NB4 (cell line): ENCODE measurements around the gene LYST.

Source experiments
- DNase-seq: peaks from one replicate; pipeline ENCODE4 v3.0.0; 2010; ENCODE audit warnings: low read depth
- H3K4me3 ChIP-seq: one replicate; pipeline ENCODE4 v1.5.1; 2011; ENCODE audit warnings: mild to moderate bottlenecking, low read depth, low read length, moderate library complexity
- MYC ChIP-seq: IDR thresholded peaks from 2 replicates; pipeline ENCODE4 v1.6.1; 2011; ENCODE audit warnings: low read depth, low read length
- POLR2A ChIP-seq: IDR thresholded peaks from 2 replicates; pipeline ENCODE4 v1.6.1; 2011; ENCODE audit warnings: mild to moderate bottlenecking; ENCODE audit not compliant: insufficient read length; ENCODE audit errors: extremely low read depth
- TF ChIP-seq, protein P1 (sequence below): IDR thresholded peaks from 2 replicates; pipeline ENCODE4 v1.6.1; 2011; ENCODE audit warnings: low read depth, low read length
- TF ChIP-seq, protein P2 (sequence below): IDR thresholded peaks from one replicate; pipeline ENCODE4 v1.5.1; 2012; ENCODE audit warnings: low read depth, low read length

The LYST gene

DNA sequence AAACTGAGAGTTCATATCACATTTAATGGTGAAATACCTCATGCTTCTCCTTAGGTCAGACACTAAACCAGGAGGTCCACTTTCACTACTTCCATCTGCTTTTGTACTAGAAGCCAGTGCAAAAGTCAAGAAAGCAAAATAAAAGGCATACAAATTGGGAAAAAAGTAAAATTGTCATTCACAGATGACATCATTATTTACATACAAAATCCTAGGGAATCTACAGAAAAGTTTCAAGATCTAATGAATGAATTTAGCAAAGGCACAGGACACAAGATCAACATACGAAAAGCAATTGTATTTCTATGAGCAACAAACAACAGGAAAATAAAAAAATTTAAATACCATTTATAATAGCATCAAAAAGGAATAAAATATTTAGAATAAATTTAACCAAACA lies 41.5 kb downstream of the LYST start:
- no peak overlapping the region for H3K4me3 ChIP-seq
- TF ChIP-seq MYC = no peak
- TF ChIP-seq POLR2A = no peak
- DNase-seq = no peak

DNA sequence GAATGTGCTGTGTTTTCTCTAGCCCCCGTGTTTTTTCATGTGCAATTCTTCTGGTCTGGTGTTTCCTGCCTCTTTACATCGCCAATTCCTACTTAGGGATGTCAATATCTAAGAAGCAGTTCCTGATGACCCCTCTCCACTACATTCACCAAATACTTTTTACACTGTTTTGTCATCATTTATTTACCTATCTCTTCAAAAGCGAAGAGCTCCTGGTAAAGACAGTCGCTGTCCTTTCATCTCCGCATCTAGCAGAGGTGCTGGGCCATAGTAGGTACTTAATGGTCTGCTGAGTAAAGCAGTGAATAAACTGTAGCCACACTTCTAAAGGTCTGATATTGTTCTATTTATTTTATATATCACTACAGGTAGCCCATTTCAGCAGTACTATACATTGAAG lies 43.0 kb downstream of the LYST start:
- no peak overlapping the region for H3K4me3 ChIP-seq
- no peak for DNase-seq
- TF ChIP-seq POLR2A (no peak), MYC (no peak)
- TF ChIP-seq, protein P1, sequence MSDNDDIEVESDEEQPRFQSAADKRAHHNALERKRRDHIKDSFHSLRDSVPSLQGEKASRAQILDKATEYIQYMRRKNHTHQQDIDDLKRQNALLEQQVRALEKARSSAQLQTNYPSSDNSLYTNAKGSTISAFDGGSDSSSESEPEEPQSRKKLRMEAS = no peak
- TF ChIP-seq, protein P2, sequence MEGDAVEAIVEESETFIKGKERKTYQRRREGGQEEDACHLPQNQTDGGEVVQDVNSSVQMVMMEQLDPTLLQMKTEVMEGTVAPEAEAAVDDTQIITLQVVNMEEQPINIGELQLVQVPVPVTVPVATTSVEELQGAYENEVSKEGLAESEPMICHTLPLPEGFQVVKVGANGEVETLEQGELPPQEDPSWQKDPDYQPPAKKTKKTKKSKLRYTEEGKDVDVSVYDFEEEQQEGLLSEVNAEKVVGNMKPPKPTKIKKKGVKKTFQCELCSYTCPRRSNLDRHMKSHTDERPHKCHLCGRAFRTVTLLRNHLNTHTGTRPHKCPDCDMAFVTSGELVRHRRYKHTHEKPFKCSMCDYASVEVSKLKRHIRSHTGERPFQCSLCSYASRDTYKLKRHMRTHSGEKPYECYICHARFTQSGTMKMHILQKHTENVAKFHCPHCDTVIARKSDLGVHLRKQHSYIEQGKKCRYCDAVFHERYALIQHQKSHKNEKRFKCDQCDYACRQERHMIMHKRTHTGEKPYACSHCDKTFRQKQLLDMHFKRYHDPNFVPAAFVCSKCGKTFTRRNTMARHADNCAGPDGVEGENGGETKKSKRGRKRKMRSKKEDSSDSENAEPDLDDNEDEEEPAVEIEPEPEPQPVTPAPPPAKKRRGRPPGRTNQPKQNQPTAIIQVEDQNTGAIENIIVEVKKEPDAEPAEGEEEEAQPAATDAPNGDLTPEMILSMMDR = no peak

DNA sequence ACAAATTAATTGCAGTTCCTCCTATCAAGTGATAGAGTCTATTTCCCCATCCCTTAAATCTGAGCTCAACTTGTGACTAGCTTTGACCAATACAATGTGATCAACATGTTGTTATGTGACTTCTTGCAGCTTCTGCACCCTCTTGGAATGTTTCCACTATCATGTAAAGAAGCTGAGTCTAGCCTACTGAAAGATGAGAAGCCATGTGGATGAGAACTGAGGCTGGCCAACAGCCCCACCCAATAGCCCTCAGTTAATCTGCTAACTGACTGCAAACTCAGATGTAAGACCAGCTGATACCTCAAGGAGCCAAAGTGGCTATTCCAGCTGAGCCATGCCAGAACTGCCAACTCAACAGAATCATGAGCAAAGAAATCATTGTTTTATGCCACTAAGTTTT lies 44.0 kb downstream of the LYST start:
- H3K4me3 ChIP-seq = no peak overlapping the region
- no peak for DNase-seq
- TF ChIP-seq POLR2A (no peak), MYC (no peak)
- TF ChIP-seq, protein P1 = no peak
- TF ChIP-seq, protein P2 = no peak

- TF ChIP-seq MYC (no peak), POLR2A (no peak)
- TF ChIP-seq, protein P2 = no peak
- TF ChIP-seq, protein P1 = no peak
- H3K4me3 ChIP-seq = no peak overlapping the region
- DNase-seq = no peak
Measured at GRCh38 chr1:235821361-235821981, 45.2 kb downstream of the LYST start.

- TF ChIP-seq, protein P2 = no peak
- TF ChIP-seq, protein P1 = no peak
- TF ChIP-seq MYC (no peak), POLR2A (no peak)
- H3K4me3 ChIP-seq = no peak overlapping the region
- DNase-seq = no peak
Measured at GRCh38 chr1:235820061-235820460, 46.6 kb downstream of the LYST start.

- no peak for TF ChIP-seq POLR2A
- TF ChIP-seq, protein P2 = no peak
- H3K4me3 ChIP-seq = no peak overlapping the region
- DNase-seq = no peak
Measured at GRCh38 chr1:235818632-235819136, 48.0 kb downstream of the LYST start.
